ENCODE results near the gene RPS28.
A peak's percentile ranks its signal among the peaks of the same experiment; 100 is the strongest.
"Not testable (repeated sequence)": the region's sequence is repeated elsewhere in the genome, so short reads cannot be mapped to it uniquely, and the experiment has no call there.

Gene RPS28

DNA sequence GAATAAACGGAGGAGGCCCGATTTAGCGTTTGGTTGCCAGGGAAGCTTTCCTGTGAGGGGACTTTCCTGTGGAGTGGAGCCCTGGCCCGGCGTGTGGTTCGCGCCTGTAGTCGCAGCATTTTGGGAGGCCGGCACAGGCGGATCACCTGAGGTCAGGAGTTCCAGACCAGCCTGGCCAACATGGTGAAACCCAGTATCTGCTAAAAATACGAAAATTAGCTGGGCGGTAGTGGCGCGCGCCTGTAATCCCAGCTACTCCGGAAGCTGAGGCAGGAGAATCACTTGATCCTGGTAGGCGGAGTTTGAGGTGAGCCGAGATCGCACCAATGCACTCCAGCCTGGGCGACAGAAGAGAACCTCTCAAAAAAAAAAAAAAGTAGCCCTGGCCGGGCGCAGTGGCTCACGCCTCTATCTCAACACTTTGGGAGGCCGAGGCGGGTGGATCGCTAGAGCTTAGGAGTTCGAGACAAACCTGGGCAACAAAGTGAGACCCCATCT is 14.8 kb downstream of the RPS28 start:
- Histone ChIP-seq H3K4me3 (ENCODE audit: low read length) (no peak overlapping the region), H3K9me3 (ENCODE audit: control insufficient read depth, low read length) (no peaks in the 10 kb centered on the region), H3K36me3 (ENCODE audit: control insufficient read depth, insufficient read depth, low read length, severe bottlenecking) (no peaks in the 10 kb centered on the region), H3K4me1 (ENCODE audit: control insufficient read depth, insufficient read depth, low read length) (no peaks in the 10 kb centered on the region), H3K27me3 (replicated peaks; ENCODE audit: control insufficient read depth, insufficient read depth, low read length) (peaks cover 41% of the 10 kb centered on the region), H3K9ac (ENCODE audit: low read length) (no peak overlapping the region)
- DNase-seq (ENCODE audit: low read depth): no peak

DNA sequence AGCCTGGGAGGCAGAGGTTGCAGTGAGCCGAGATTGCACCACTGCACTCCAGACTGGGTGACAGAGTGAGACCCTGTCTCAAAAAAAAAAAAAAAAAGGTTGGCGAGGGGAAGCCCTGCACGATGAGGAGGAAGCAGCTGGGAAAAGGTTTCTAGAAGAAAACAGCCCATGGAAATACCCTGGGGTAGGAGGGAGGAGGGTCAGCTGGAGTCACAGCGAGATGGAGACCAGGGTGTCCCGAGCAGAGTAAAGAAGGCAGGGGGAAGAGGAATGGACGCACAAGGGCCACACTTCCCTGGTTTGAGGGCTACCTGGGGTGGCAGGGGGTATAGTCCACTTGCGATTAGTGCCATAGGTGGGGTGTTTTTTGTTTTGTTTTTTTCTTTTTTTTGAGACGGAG is 15.4 kb downstream of the RPS28 start:
- Histone ChIP-seq H3K4me1 (ENCODE audit: control insufficient read depth, insufficient read depth, low read length) (no peaks in the 10 kb centered on the region), H3K36me3 (ENCODE audit: control insufficient read depth, insufficient read depth, low read length, severe bottlenecking) (no peaks in the 10 kb centered on the region), H3K9ac (ENCODE audit: low read length) (no peak overlapping the region), H3K27me3 (replicated peaks; ENCODE audit: control insufficient read depth, insufficient read depth, low read length) (peaks cover 41% of the 10 kb centered on the region), H3K4me3 (ENCODE audit: low read length) (no peak overlapping the region), H3K9me3 (ENCODE audit: control insufficient read depth, low read length) (no peaks in the 10 kb centered on the region)
- no peak for DNase-seq (ENCODE audit: low read depth)

- no peak for DNase-seq (ENCODE audit: low read depth)
- peaks cover 41% of the 10 kb centered on the region for H3K27me3 ChIP-seq (replicated peaks; ENCODE audit: control insufficient read depth, insufficient read depth, low read length)
- no peak overlapping the region for H3K4me3 ChIP-seq (ENCODE audit: low read length)
- no peaks in the 10 kb centered on the region for H3K36me3 ChIP-seq (ENCODE audit: control insufficient read depth, insufficient read depth, low read length, severe bottlenecking)
- no peak overlapping the region for H3K9ac ChIP-seq (ENCODE audit: low read length)
- no peaks in the 10 kb centered on the region for H3K4me1 ChIP-seq (ENCODE audit: control insufficient read depth, insufficient read depth, low read length)
- H3K9me3 ChIP-seq (ENCODE audit: control insufficient read depth, low read length): no peaks in the 10 kb centered on the region
Measured at GRCh38 chr19:8337728-8338127, 16.4 kb downstream of the RPS28 start.

- Histone ChIP-seq H3K36me3 (ENCODE audit: control insufficient read depth, insufficient read depth, low read length, severe bottlenecking) (no peaks in the 10 kb centered on the region), H3K9ac (ENCODE audit: low read length) (no peak overlapping the region), H3K4me1 (ENCODE audit: control insufficient read depth, insufficient read depth, low read length) (peaks cover 4% of the 10 kb centered on the region), H3K4me3 (ENCODE audit: low read length) (no peak overlapping the region), H3K9me3 (ENCODE audit: control insufficient read depth, low read length) (no peaks in the 10 kb centered on the region), H3K27me3 (replicated peaks; ENCODE audit: control insufficient read depth, insufficient read depth, low read length) (peaks cover 35% of the 10 kb centered on the region)
- no peak for DNase-seq (ENCODE audit: low read depth)
Measured at GRCh38 chr19:8338835-8339234, 17.5 kb downstream of the RPS28 start.

- H3K27me3 ChIP-seq (replicated peaks; ENCODE audit: control insufficient read depth, insufficient read depth, low read length): peaks cover 26% of the 10 kb centered on the region
- no peak overlapping the region for H3K4me3 ChIP-seq (ENCODE audit: low read length)
- no peaks in the 10 kb centered on the region for H3K9me3 ChIP-seq (ENCODE audit: control insufficient read depth, low read length)
- H3K9ac ChIP-seq (ENCODE audit: low read length): no peak overlapping the region
- H3K36me3 ChIP-seq (ENCODE audit: control insufficient read depth, insufficient read depth, low read length, severe bottlenecking): no peaks in the 10 kb centered on the region
- H3K4me1 ChIP-seq (ENCODE audit: control insufficient read depth, insufficient read depth, low read length): peaks cover 4% of the 10 kb centered on the region
- no peak for DNase-seq (ENCODE audit: low read depth)
Measured at GRCh38 chr19:8340341-8341096, 19.2 kb downstream of the RPS28 start.

DNA sequence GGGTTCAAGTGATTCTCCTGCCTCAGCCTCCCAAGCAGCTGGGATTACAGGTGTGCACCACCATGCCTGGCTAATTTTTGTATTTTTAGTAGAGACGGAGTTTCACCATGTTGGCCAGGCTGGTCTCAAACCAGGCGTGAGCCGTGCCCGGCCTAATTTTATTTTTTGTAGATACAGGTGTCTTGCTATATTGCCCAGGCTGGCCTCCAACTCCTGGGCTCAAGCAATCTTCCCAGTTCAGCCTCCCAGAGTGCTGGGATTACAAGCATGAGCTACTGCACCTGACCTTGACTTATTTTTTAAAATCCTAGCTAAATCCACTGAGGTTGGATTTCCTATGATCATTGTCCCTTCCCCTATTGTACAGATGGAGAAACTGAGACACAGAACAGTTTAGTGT is 20.2 kb downstream of the RPS28 start:
- DNase-seq (ENCODE audit: low read depth); H3K4me1 ChIP-seq (ENCODE audit: control insufficient read depth, insufficient read depth, low read length); H3K9me3 ChIP-seq (ENCODE audit: control insufficient read depth, low read length); H3K9ac ChIP-seq (ENCODE audit: low read length); H3K4me3 ChIP-seq (ENCODE audit: low read length); H3K36me3 ChIP-seq (ENCODE audit: control insufficient read depth, insufficient read depth, low read length, severe bottlenecking): not testable (repeated sequence)
- peaks cover 19% of the 10 kb centered on the region for H3K27me3 ChIP-seq (replicated peaks; ENCODE audit: control insufficient read depth, insufficient read depth, low read length)

- H3K4me3 ChIP-seq (ENCODE audit: low read length): no peak overlapping the region
- no peaks in the 10 kb centered on the region for H3K36me3 ChIP-seq (ENCODE audit: control insufficient read depth, insufficient read depth, low read length, severe bottlenecking)
- no peak for DNase-seq (ENCODE audit: low read depth)
- H3K4me1 ChIP-seq (ENCODE audit: control insufficient read depth, insufficient read depth, low read length): peaks cover 4% of the 10 kb centered on the region
- no peaks in the 10 kb centered on the region for H3K9me3 ChIP-seq (ENCODE audit: control insufficient read depth, low read length)
- H3K27me3 ChIP-seq (replicated peaks; ENCODE audit: control insufficient read depth, insufficient read depth, low read length): peaks cover 19% of the 10 kb centered on the region
- no peak overlapping the region for H3K9ac ChIP-seq (ENCODE audit: low read length)
Measured at GRCh38 chr19:8342316-8342683, 21.0 kb downstream of the RPS28 start.

- Histone ChIP-seq H3K9me3 (ENCODE audit: control insufficient read depth, low read length) (no peaks in the 10 kb centered on the region), H3K27me3 (replicated peaks; ENCODE audit: control insufficient read depth, insufficient read depth, low read length) (peaks cover 15% of the 10 kb centered on the region), H3K4me3 (ENCODE audit: low read length) (peak within 1 kb of the TSS; percentile 66), H3K36me3 (ENCODE audit: control insufficient read depth, insufficient read depth, low read length, severe bottlenecking) (no peaks in the 10 kb centered on the region), H3K4me1 (ENCODE audit: control insufficient read depth, insufficient read depth, low read length) (peaks cover 8% of the 10 kb centered on the region), H3K9ac (ENCODE audit: low read length) (peak within 1 kb of the TSS; percentile 25)
- DNase-seq (ENCODE audit: low read depth): peak; percentile 92
Measured at GRCh38 chr19:8342684-8343482, 21.6 kb downstream of the RPS28 start, which contains the start of gene KANK3. TSS of gene KANK3 (minus strand) at chr19:8343262. CDS start at chr19:8337828, 5,434 bp downstream.

DNA sequence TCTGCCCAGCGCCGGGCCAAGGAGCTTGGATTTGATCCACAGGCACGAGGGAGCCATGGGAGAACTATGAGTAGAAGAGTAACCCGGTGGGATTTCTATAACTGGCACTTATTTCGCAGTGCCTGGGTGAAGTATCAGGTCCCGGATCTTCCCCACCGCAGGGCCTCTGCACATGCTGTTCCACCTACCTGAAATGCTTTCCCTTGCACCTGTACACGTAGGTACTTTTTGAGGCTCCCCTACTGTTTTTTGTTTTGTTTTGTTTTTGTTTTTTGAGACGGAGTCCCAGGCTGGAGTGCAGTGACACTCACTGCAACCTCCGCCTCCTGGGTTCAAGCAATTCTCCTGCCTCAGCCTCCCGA is 22.2 kb downstream of the RPS28 start:
- no peaks in the 10 kb centered on the region for H3K9me3 ChIP-seq (ENCODE audit: control insufficient read depth, low read length)
- peak overlapping the region; percentile 36 for H3K4me3 ChIP-seq (ENCODE audit: low read length)
- H3K36me3 ChIP-seq (ENCODE audit: control insufficient read depth, insufficient read depth, low read length, severe bottlenecking): no peaks in the 10 kb centered on the region
- H3K27me3 ChIP-seq (replicated peaks; ENCODE audit: control insufficient read depth, insufficient read depth, low read length): peaks cover 15% of the 10 kb centered on the region
- no peak overlapping the region for H3K9ac ChIP-seq (ENCODE audit: low read length)
- H3K4me1 ChIP-seq (ENCODE audit: control insufficient read depth, insufficient read depth, low read length): peaks cover 9% of the 10 kb centered on the region
- DNase-seq (ENCODE audit: low read depth): no peak

DNA sequence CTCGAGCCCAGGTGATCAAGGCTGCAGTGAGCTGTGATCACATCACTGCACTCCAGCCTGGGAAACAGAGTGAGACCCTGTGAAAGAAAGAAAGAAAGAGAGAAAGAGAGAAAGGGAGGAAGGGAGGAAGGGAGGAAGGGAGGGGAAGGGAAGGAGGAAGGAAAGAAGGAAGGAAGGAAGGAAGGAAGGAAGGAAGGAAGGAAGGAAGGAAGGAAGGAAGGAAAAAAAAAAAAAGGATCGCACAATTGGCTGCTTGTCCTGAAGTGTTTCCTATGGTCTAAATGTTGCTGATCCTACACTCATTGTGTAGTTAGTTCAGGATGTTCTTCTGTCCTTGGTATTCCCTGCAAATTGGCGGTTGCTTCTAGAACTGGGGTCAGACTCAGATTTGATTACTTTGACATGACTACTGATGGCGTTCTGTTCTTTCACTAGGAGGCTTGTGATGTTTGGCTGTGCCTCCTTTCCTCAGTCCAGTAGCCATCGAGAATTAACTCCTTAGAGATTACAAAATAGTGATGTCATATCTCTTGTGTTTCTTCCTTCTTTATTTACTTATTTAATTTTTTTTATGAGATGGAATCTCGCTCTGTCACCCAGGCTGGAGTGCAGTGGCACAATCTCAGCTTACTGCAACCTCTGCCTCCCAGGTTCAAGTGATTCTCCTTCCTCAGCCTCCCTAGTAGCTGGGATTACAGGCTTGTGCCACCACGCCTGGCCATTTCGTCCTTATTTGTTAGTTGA is 28.5 kb downstream of the RPS28 start:
- not testable (repeated sequence) for H3K36me3 ChIP-seq (ENCODE audit: control insufficient read depth, insufficient read depth, low read length, severe bottlenecking); DNase-seq (ENCODE audit: low read depth); H3K9ac ChIP-seq (ENCODE audit: low read length); H3K9me3 ChIP-seq (ENCODE audit: control insufficient read depth, low read length); H3K27me3 ChIP-seq (replicated peaks; ENCODE audit: control insufficient read depth, insufficient read depth, low read length); H3K4me3 ChIP-seq (ENCODE audit: low read length)
- peaks cover 20% of the 10 kb centered on the region for H3K4me1 ChIP-seq (ENCODE audit: control insufficient read depth, insufficient read depth, low read length)
